Left colon (tissue), 2 donors: ENCODE data around the gene ANTKMT. TPM values are rescaled to one million over a fixed set of nuclear protein-coding genes. Genes with fewer than 3 reads are reported as not detected.
"Not testable (repeated sequence)": the region's sequence is repeated elsewhere in the genome, so short reads cannot be mapped to it uniquely, and the experiment has no call there.

ENCODE experiments used
- ATAC-seq: fragments of 200-7000 bp; cut with Tn5 transposase; one replicate; pipeline ENCODE4 v1.9.1; 2020; ENCODE audit warnings: mild to moderate bottlenecking, moderate library complexity
- DNase-seq, 2 donors: peaks; one replicate each; pipeline ENCODE4 v3.0.0-alpha.2; 2020
- intact Hi-C, 2 donors: fragments of 100-400 bp; cut with DNase I in 1 of 2; cut with micrococcal nuclease in 1 of 2; formaldehyde crosslinking; loops; one replicate each; pipeline versions ENCODE4 v1.11.2 to v1.14.0; 2022; cut with DNase I, micrococcal nuclease
- total RNA-seq, 2 donors: library from RNA; stranded (reverse); fragmentation: NEBNext Ultra II Directional; extraction: Animal tissue kit (Norgen Biotek cat#: 25700); gene quantifications; one replicate each; pipeline ENCODE4 v1.2.1, GENCODE V29; 2021
- donor health status: DM: no; HTN: no; CAD: no.
- donor health status: DM: yes; HTN: yes; CAD: no.

ANTKMT gene
- total RNA-seq, 2 donors from 2014 or later: 47.2 to 48.6 TPM

DNA sequence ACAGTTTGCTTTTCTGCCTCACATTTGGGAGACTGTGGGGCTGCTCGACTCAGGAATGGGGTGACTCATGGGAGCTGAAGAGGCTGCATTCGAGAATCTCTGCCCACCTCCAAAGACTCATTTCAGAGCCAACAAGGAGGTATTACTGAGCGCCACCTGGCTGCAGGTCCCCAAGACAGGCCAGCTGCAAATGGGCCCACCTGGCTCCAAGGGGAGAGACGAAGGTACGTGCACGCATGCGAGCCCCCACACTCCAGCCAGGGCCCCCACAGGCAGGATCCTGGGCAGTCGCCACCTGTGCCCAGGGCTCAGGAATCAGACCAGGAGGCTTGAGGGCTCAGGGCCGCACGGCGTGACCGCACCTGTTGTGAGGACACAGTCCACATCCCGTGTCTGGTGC lies 12.0 kb downstream of the ANTKMT start:
- intact Hi-C loops: no loop called here
- no peak for ATAC-seq
- DNase-seq: peak in 1 of 2 donors; percentile 22

DNA sequence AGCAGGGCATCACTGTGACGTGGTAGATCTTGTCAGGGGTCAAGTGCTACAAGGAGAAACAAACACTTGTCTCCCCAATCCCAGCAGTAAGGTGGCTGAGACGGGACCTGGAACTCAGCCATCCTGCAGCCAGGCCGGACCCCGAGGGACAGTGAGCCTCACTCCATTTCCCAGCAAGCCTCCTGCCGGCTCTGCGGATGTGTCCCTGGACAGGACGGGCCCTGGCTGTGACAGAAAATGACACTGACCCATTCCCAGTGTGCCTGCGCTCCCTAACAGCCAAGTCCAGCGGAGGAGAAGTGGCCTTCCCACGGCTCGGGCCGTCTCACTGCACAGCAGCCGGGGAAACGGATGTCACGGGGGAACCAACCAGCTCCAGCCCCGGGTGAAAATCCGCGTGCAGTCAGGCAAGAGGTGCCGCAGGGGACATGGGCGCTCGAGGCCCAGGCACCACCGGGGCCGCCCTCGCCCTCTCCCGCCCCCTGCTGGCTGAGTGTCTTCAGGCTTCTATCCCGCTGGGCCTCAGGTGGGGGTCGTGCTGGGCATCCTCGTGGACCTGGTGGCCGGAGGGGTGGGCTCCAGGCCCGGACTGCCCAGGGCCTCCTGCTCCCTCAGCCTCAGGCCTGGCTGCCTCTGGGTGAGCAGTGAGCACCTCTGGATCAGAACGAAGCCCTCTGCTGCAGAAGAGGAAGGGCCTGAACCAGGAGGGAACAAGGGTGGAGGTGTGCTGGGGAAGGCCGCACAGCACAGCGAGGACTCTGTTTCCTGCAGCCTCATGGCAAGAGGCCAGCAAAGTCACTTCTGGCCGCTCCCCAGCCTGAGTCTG lies 12.6 kb downstream of the ANTKMT start:
- DNase-seq: peak; percentile 24 to 38
- no peak for ATAC-seq
- intact Hi-C loops: no loop called here

DNA sequence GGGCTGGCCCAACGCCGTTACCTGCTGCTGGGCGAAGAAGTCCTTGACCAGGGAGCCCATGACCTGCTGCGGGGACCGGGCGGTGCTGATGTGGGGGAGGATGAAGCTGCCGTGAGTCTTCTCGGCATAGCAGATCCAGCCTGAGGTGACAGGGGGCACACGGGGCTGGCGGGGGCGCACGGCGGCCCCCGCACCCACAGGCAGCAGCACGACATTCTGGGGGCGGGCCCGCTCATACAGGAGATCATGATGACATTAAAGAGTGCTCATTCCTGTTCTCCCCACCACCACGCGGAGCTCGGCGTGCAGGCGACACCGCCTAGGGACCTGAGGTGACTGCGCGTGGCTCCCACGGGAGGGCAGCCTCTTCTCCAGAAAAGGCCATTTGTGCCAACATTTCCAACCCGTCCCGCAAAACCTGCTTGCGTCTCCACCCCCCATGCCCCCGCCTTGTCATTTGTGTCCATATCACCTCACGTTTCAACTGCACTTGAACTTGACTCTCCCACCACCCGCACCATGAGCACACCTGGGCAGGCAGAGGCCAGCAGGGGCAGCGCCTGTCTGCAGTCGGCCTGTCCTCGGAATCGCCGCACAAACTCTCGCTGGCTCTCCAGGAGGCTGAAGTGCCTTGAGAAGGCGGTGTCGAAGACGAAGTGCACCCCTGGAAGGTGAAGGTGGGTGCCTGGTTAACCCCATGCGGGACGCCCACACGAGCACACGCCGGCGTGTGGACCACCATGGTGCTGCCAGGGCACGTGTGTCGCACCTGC lies 13.4 kb downstream of the ANTKMT start:
- ATAC-seq (no peak), DNase-seq (no peak)
- intact Hi-C loops: no loop called here

DNA sequence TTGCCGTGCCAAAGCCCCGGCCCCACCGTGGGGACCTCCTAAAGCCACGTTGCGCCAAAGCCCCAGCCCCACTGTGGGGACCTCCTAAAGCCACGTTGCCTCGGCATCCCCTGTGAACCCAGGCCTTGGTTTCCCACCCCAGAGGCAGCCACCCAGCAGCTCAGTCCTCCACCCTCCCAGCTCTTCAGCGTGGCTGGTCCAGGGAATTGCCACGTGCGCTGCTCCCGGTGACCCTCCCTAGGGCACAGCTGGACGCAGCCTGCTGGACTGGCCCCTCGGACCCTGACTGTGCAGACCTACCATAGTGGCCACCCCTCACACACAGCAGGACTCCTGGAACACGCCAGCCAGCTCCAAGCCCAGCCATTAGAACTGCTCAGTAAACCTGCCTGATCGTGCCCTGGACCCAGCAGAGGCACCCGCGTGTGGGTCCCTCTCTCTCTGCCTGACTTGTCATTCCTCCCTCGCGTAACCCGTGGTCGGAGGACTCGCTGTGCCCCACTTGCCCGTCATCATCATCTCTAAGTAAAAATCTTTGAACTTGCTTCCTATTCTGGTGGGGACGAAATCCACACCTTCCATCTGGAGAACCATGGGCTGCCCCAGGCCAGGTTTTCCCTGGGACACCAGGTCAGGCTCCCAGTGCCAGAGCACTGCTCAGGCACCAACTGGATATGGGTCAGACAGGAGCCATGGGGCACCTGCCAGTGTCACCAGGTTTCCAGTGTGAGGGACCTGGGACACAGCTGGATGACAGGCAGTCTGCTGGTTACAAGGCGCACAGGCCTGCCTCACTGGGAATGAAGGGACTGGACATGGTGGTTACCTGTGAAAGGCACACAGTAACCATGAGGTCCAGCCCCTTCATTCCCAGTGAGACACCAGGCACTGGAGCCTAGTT lies 14.3 kb downstream of the ANTKMT start:
- ATAC-seq: no peak
- intact Hi-C loops: no loop called here
- no peak for DNase-seq

DNA sequence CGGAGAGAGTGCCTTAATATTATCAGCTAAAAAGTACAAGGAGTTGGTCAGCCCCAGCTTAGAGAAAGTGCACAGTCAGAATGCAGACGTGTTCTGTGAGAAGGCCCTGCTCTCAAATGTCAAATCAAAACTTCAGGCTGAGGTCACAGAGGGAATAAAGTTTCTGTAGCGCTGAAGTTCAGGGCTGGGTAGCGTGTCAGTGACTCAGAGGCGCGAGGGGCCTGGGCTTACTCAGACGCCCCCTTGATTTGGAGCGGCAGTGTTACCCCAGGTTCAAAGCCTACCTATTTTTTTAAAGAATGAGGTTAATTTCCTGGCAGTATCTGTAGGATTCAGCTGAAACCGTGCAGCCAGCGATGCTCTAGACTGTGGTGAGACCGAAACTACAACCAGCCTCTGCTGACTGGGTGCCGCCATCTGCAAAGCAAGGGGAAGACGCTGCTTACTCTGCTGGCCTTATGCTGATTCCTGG lies 15.1 kb downstream of the ANTKMT start:
- DNase-seq (peak in 1 of 2 donors; percentile 25), ATAC-seq (no peak)
- intact Hi-C loops: no loop called here

DNA sequence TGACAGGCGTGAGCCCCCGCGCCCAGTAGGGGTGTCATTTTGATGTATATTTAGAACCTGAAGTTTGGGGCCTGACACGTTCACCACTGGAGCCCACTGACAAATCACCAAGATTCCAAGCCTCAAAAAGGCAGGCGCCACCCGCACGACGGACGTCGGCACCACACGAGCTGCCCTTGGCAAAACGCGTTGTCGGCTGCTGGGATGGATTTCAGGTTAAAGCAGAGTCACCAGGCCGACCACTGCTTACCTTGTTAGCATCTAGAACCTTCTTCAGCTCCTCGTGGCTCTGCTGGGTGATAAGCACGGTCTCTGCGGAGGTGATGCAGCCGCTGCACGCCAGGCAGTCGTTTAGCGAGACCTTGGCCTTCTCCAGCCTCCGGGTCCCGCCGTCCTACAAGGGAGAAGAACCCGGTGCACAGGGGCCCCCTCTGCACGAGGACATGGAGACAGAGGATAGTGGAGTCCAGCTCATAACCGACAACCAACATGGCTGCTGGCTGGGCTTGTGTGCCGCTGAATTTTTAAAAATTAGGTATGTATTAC lies 16.1 kb downstream of the ANTKMT start:
- intact Hi-C loops: no loop called here
- no peak for ATAC-seq
- DNase-seq: peak in 1 of 2 donors; percentile 20

DNA sequence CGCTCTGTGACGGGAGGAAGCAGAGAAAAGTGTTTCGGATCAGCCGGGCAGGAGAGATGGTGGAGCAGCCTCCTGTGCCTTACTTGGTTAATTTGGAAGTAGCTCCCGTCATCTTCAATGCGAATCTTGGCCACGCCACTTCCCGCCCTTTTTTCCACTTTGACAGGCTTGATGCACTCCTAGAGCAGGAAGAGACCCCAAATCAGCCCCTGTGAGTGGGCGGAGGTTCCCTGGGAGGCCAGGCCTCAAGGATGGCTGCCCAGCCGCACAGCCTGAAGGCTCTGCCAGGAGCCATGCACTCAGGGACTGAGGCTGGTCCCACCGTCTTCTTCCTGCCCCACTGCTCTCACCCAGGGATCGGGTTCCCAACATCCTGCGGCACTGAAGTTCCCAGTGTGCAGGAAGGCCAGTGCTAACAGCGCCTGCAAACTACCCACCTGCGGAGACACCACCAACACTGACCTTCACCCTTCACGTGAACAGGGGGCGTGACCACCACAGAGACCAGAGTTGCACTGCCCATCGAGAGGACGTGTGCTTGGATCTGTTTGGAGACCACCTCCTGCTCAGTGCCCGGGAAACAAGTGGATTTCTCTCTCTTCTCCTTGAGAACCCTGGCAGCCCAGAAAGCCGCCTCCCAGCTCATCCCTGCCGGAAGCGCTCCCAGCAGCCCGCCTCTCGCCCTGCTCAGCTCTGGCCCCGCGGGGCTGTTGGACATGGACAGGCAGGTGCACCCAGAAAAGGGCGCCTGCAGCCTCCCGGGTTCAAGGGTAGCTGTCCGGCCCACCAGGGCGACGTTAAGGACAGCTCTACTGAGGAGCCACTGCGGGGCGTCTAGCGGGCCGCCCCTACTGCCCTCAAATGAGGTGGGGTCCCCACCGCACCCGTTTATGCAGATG lies 18.9 kb downstream of the ANTKMT start:
- DNase-seq: no peak
- peak; percentile 36 for ATAC-seq
- intact Hi-C loops: no loop called here

DNA sequence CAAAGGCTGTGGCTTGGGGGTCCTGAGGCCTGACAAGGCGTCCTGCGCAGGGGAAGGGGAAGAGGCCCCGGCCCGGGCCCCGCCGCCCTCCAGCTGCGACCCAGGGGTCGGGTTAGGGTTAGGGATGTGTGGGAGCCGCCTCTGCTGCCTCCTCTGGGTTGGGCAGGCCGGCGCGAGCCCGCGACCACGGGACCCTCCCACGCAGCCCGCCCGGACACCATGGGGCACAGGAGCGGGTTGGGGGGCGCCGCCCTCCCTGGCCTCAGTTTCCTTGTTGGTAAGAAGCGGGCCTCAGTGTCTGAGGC lies 19.5 kb downstream of the ANTKMT start:
- ATAC-seq (peak; percentile 34), DNase-seq (no peak)
- intact Hi-C loops: no loop called here

DNA sequence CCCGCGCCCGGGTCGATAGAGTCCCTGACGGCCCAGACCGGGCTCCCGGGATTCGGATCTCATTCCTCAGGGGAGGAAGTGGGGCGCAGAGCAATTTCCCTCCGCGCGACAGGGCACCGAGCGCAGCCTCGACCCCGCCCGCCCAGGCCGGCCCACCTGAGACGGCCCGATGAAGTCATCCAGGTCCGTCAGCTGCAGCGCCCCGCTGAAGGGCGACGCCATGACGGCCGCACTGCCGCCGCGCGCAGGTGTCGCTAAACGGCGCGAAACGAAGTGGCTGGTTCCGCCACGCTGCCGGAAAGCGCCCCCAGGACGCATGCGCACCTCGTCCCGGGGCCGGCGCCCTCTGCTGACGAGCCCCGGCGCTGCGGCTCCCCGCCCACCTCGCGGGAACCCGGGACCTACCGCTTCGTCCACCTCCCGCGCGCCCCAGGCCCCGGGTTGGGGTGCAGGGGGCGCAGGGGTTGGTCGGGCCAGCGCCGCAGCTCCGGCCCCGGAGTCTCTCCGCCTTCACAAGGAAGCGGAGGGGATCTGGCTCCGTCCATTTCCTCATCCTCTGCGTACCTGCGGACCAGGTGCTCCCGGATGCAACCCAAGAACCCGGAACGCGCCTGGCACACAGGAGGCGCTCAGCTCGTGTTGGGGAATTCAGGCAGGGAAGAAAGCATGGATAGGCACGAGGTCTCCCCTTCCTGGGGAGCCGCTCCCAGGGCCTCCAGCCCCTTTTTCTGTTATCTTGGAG lies 20.0 kb downstream of the ANTKMT start, which contains the start of gene CIAO3:
Gene CIAO3, minus strand, starts transcription at position 234 of the 742 bp plus-strand sequence. Its CDS starts 12 bp downstream, at position 222.
- ATAC-seq: peak; percentile 89
- intact Hi-C loops: no loop called here
- peak; percentile 83 to 89 for DNase-seq

DNA sequence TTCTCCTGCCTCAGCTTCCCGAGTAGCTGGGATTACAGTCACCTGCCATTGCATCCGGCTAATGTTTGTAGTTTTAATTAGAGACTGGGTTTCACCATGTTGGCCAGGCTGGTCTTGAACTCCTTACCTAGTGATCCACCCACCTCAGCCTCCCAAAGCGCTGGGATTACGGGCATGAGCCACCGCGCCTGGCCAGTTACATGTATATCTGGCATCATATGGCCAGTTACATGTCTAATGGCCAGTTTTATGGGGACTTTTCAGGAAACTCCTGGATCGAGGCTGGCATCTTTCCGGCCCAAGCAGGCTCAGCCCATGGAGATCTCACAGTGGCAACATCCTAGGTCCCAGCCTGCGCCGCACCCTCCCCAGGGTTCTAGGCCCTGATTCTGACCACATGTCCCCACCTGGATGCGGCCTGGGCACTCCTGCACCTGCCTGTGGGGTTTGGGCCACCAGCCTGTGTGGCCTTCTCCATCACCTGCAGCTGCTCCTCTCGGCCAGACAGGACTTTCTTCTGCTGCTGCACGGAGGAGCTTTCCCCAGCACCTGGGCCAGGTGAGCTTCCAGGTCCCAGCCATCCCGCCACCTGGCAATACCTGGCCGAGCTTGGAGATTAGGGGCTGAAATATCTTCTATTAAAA lies 21.2 kb downstream of the ANTKMT start:
- DNase-seq (no peak), ATAC-seq (no peak)

DNA sequence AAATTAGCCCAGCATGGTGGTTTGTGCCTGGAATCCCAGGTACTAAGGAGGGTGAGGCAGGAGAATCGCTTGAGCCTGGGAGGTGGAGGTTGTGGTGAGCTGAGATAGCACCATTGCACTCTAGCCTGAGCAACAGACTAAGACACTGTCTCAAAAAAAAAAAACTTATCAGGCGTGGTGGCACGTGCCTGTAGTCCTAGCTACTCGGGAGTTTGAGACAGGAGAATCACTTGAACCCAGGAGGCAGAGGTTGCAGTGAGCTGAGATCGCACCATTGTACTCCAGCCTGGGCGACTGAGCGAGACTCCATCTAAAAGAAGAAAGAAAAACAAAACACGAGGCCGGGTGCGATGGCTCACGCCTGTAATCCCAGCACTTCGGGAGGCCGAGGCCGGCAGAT lies 21.9 kb downstream of the ANTKMT start:
- ATAC-seq, intact Hi-C loops, DNase-seq: not testable (repeated sequence)

More for the DNA sequence above, 21.2 kb downstream of the ANTKMT start:
- intact Hi-C loops: no loop called here

DNA sequence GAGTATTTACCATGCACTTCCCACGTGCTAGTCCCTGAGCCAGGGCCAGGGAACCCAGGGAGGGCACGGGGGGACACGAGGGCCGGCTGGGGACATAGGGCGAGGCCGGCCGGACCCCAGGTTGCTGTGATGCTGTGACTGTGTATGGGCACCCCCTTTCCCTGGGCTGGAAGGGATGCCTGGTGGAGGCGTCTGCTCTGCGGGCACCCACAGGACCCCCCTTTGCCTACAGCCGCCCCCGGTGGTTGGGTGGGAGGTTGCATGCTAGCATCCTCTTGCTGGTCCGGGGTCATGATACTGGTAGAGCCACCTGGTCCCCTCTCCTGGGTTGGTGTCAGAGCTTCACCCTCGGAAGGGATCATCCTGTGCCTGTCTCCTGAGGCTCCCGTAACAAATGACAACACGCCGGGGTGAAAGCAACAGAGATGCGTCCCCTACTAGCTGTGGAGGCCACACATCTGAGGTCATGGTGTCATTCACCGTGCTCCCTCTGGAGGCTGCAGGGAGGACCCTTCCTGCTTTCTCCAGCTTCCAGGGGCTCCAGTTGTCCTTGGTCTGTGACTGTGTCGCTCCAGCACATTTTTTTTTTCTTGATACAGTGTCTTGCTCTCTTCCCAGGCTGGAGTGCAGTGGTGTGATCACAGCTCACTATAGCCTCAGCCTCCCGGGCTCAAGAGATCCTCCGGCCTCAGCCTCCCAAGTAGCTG lies 23.0 kb downstream of the ANTKMT start:
- no peak for DNase-seq
- intact Hi-C loops: no loop called here
- ATAC-seq: no peak

DNA sequence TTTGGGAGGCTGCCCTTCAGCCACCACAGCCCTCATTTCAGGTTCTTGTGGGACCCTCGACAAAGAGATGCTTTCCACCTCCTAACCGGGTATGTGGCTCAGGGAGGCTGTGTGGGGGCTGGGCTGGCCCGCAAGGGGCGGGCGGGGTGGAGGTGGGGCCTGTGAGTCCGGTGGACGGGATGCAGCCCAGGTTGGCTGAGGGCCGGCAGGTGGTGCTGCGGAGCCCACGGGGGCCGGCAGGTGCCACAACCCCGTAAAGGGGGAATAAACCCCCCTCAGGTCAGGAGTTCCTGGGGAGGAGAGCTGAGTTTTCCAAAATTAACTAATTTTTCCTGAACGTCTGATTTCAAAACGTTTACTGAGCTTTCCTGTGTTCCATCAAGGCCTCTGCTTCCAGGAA lies 24.8 kb downstream of the ANTKMT start:
- ATAC-seq (peak; percentile 36), DNase-seq (peak in 1 of 2 donors; percentile 52)
- intact Hi-C loops: no loop called here

DNA sequence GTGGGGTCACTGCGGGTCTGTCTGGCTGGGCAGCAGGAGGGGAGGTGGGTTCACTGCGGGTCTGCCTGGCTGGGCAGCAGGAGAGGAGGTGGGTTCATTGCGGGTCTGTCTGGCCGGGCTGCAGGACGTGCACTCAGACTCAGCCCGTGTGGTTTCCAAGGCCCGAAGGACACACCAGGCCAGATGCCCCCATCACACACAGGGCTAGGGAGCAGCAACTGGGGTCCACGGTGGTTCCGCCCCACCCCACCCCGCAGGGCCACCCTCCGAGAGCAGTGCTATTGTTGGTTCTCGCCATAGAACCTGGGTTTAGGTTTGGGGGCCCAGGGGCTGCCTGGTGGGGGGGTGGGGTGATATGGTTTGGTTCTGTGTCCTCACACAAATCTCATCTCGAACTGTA lies 25.7 kb downstream of the ANTKMT start:
- intact Hi-C loops: no loop called here
- no peak for ATAC-seq
- DNase-seq: no peak

DNA sequence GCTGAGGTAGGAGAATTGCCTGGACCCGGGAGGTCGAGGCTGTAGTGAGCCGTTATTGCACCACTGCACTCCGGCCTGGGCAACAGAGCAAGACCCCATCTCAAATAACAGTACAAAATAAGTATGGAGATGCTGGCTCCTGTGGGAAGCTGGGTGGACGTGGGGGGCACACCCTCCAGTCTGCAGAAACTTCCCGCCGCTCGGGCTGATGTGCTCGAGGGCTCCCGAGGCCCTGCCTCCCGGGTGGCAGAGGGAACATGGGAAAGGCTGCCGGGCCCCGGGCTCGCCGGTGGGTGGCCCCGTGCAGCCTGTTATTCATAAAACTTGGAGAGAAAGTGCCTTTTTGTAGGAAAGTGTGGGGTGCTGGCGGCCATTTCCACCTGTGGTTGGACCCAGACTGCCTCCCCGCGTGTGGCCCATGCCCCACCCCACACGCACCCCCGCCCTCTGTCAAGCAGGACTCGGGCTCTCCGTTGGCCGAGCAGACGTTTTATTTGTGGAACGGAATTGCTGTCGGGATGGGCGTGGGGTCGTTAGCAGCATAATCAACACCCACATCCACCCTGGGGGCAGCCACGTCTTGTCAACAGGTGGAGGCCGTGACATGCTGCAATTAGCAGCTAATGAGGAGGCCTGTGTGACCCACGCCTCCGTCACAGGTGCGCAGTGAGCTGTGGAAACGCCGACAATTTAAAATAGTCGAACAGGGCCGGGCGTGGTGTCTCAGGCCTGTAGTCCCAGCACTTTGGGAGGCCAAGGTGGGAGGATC lies 27.2 kb downstream of the ANTKMT start:
- intact Hi-C loops: no loop called here
- peak; percentile 23 for ATAC-seq
- DNase-seq: no peak
